ENCODE data around the gene POU3F1. TPM values are rescaled to one million over a fixed set of nuclear protein-coding genes. Genes with fewer than 3 reads are reported as not detected.

POU3F1 gene
- total RNA-seq, 1 experiment from 2014 or later, result 5.8 TPM

- H3K4me2 ChIP-seq (ENCODE audit: insufficient read depth, insufficient read length, low read length), result no peak overlapping the region
- peaks cover 8% of the 10 kb centered on the region; the same call in 1 of the 2 replicates for H3K27me3 ChIP-seq (ENCODE audit: insufficient read depth, low read length)
- no peak overlapping the region for H3K56ac ChIP-seq (ENCODE audit: insufficient read length, low read depth, low read length)
- no peak overlapping the region for H2AK5ac ChIP-seq (ENCODE audit: insufficient read length, low read length)
- no peak overlapping the region for H4K91ac ChIP-seq (ENCODE audit: insufficient read length, low read depth, low read length)
- no peaks in the 10 kb centered on the region for H3K79me1 ChIP-seq (ENCODE audit: insufficient read depth, low read depth, low read length, poor library complexity, severe bottlenecking)
- Mint-ChIP-seq H3K9me3 (peaks cover 2 to 6% of the 10 kb centered on the region in 2 experiments; a peak in 3 of 5 replicates), H3K27ac (peak overlapping the region in 2 of 3 experiments; percentile 65 to 94; a peak in 3 of 7 replicates), H3K4me3 (peak overlapping the region; percentile 38 to 98; a peak in 3 of 5 replicates), H3K36me3 (ENCODE audit: insufficient read depth in 1 of 3, low read depth in 3 of 3) (peaks cover 17 to 42% (median 35%) of the 10 kb centered on the region in 3 experiments), H3K27me3 (ENCODE audit: low read depth) (peaks cover 35% of the 10 kb centered on the region), H3K4me1 (peaks cover 23 to 40% of the 10 kb centered on the region in 2 experiments)
- no peak overlapping the region for H3K27ac ChIP-seq (ENCODE audit: insufficient read length, low read depth, low read length)
- H4K5ac ChIP-seq (ENCODE audit: insufficient read length, low read depth, low read length), result no peak overlapping the region
- H2BK20ac ChIP-seq (ENCODE audit: low read depth, low read length, poor library complexity, severe bottlenecking), result no peak overlapping the region
- no peak overlapping the region for H2BK15ac ChIP-seq (ENCODE audit: low read depth, low read length)
- no peak for DNase-seq
- no peaks in the 10 kb centered on the region for H4K20me1 ChIP-seq (ENCODE audit: control insufficient read depth, insufficient read depth, insufficient read length)
- no peak overlapping the region for H3K9ac ChIP-seq (ENCODE audit: extremely low read depth, insufficient read length, low read length)
- H3K4me1 ChIP-seq (ENCODE audit: insufficient read depth, low read length), result 0 out of 2 replicates have a peak, but pooled peaks cover 1% of the 10 kb centered on the region
- H3K23me2 ChIP-seq (ENCODE audit: insufficient read length, low read depth, low read length, poor library complexity, severe bottlenecking), result peaks cover 14% of the 10 kb centered on the region
- H3K9me3 ChIP-seq (ENCODE audit: control insufficient read depth, low read depth, low read length), result no peaks in the 10 kb centered on the region
- H2AFZ ChIP-seq (ENCODE audit: low read length), result no peak overlapping the region
- no peak overlapping the region for H3K14ac ChIP-seq (ENCODE audit: insufficient read depth, low read length)
- H3K4ac ChIP-seq (ENCODE audit: low read depth, low read length), result no peak overlapping the region
- WGBS (ENCODE audit: extremely low coverage, insufficient read length, low lambda C conversion rate), result no CpG with 5 or more reads among the region's 21 CpGs
- no peak overlapping the region for H3T11ph ChIP-seq (ENCODE audit: low read length)
- no peak overlapping the region for H2BK120ac ChIP-seq (ENCODE audit: low read depth, low read length, poor library complexity, severe bottlenecking)
- H3K79me2 ChIP-seq (ENCODE audit: insufficient read depth, low read length), result no peaks in the 10 kb centered on the region; the same call in 1 of the 2 replicates
- no peak overlapping the region for H3K23ac ChIP-seq (ENCODE audit: insufficient read length, low read depth, low read length)
- H2BK12ac ChIP-seq (ENCODE audit: insufficient read length, low read depth, low read length), result no peak overlapping the region
- no peak for TF ChIP-seq CTCF (conservative IDR thresholded peaks at IDR 0.05)
- H2BK5ac ChIP-seq (ENCODE audit: insufficient read length, low read length), result no peak overlapping the region
- no peak overlapping the region for H3K18ac ChIP-seq (ENCODE audit: insufficient read length, low read depth, low read length)
- H4K8ac ChIP-seq (replicated peaks; ENCODE audit: insufficient read length, low read depth, low read length), result no peak overlapping the region
Observed at GRCh38 chr1:38041936-38042834, 4.4 kb downstream of the POU3F1 start.

Measured in H9 (cell line).